ENCODE measurements around the gene LAMA3. TPM values are rescaled to one million over a fixed set of nuclear protein-coding genes. Genes with fewer than 3 reads are reported as not detected.

LAMA3 gene
- total and polyA plus RNA-seq, 12 donors, result 0.89 to 5.3 (median 3.3) TPM

GRCh38 chr18:23825496-23825895, 136.2 kb downstream of the LAMA3 start:
- WGBS, 2 donors, result 93% methylated on average over 2 of the region's 2 CpGs
- Histone ChIP-seq H3K36me3 (peaks cover 0 to 34% (median 0%) of the 10 kb centered on the region in 9 donors), H3K4me3 (no peak overlapping the region), H3K27ac (peak overlapping the region in 9 of 10 donors; percentile 41 to 82 (median 70)), H3K9me3 (no peaks in the 10 kb centered on the region), H3K27me3 (no peaks in the 10 kb centered on the region), H3K4me1 (peaks cover 0 to 31% (median 11%) of the 10 kb centered on the region in 9 donors)
- intact Hi-C loops (cut with DNase I), result loop anchor here in 4 of 10 donors (5.0 to 10.0 kb wide), 4 partner anchors 92 to 289 kb away; no protein-coding TSS in a partner anchor
- peak in 1 of 8 donors; percentile 19 for ATAC-seq
- no peak for TF ChIP-seq CTCF (IDR thresholded peaks at IDR 0.05)
- no peak for DNase-seq

GRCh38 chr18:23825978-23826405, 136.7 kb downstream of the LAMA3 start:
- intact Hi-C loops (cut with DNase I), result loop anchor here in 4 of 10 donors (5.0 to 10.0 kb wide), 4 partner anchors 91 to 289 kb away; no protein-coding TSS in a partner anchor
- no peak for TF ChIP-seq CTCF (IDR thresholded peaks at IDR 0.05)
- peak; percentile 81 to 97 (median 96) for ATAC-seq
- no peak overlapping the region for H3K4me3 ChIP-seq
- DNase-seq, result peak in 1 of 2 donors; percentile 80
- H3K9me3 ChIP-seq, result no peaks in the 10 kb centered on the region
- H3K27me3 ChIP-seq, result no peaks in the 10 kb centered on the region
- peaks cover 0 to 31% (median 11%) of the 10 kb centered on the region in 9 donors for H3K4me1 ChIP-seq
- H3K36me3 ChIP-seq, result peaks cover 0 to 30% (median 0%) of the 10 kb centered on the region in 9 donors
- H3K27ac ChIP-seq, result peak overlapping the region; percentile 10 to 82 (median 69)
- whole genome bisulfite sequencing, 2 donors, result 15 to 16% methylated on average over 6 of the region's 6 CpGs

GRCh38 chr18:23826850-23827620, 137.8 kb downstream of the LAMA3 start:
- 75 to 81% methylated on average over 4 of the region's 4 CpGs for WGBS, 2 donors
- DNase-seq (no peak), ATAC-seq (peak in 5 of 8 donors; percentile 33 to 58 (median 36))
- peak overlapping the region; percentile 10 to 82 (median 69) for H3K27ac ChIP-seq
- no peaks in the 10 kb centered on the region for H3K9me3 ChIP-seq
- intact Hi-C loops (cut with DNase I), result loop anchor here in 4 of 10 donors (5.0 to 10.0 kb wide), 4 partner anchors 90 to 288 kb away; no protein-coding TSS in a partner anchor
- H3K36me3 ChIP-seq, result peaks cover 0 to 30% (median 0%) of the 10 kb centered on the region in 9 donors
- H3K4me1 ChIP-seq, result peaks cover 0 to 31% (median 11%) of the 10 kb centered on the region in 9 donors
- no peaks in the 10 kb centered on the region for H3K27me3 ChIP-seq
- no peak overlapping the region for H3K4me3 ChIP-seq
- TF ChIP-seq CTCF (IDR thresholded peaks at IDR 0.05), result no peak

GRCh38 chr18:23827681-23828080, 138.4 kb downstream of the LAMA3 start:
- 93 to 94% methylated on average over 4 of the region's 4 CpGs for WGBS, 2 donors
- H3K36me3 ChIP-seq, result peaks cover 0 to 30% (median 0%) of the 10 kb centered on the region in 9 donors

More at GRCh38 chr18:23827681-23828080, 138.4 kb downstream of the LAMA3 start:
- Histone ChIP-seq H3K4me1 (peaks cover 0 to 31% (median 11%) of the 10 kb centered on the region in 9 donors), H3K4me3 (no peak overlapping the region), H3K27ac (no peak overlapping the region), H3K9me3 (no peaks in the 10 kb centered on the region), H3K27me3 (no peaks in the 10 kb centered on the region)
- intact Hi-C loops (cut with DNase I), result loop anchor here in 4 of 10 donors (5.0 to 10.0 kb wide), 4 partner anchors 90 to 287 kb away; no protein-coding TSS in a partner anchor
- DNase-seq (no peak), ATAC-seq (no peak)
- no peak for TF ChIP-seq CTCF (IDR thresholded peaks at IDR 0.05)

Measured in heart right ventricle (tissue), 16 donors.